ENCODE measurements around the gene TRMT1.

DNA sequence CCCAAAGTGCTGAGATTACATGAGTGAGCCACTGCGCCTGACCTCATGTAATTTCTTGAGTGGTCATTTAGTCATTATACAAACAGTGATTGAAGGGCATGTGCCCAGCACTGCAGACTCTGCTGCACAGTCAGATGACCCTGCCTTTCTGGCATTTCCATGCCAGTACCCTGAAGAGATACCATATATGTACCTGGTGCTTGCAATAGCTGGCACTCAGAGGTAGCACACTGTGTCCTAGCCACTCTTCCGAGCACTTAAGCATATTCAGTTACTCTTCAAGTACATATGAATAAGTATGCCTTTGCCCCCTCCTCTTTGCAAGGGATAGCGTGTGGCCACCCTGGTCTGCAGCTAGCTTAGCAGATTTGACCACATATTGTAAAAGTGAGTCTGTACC lies 18.1 kb upstream of the TRMT1 start:
- TF ChIP-seq, protein P1, sequence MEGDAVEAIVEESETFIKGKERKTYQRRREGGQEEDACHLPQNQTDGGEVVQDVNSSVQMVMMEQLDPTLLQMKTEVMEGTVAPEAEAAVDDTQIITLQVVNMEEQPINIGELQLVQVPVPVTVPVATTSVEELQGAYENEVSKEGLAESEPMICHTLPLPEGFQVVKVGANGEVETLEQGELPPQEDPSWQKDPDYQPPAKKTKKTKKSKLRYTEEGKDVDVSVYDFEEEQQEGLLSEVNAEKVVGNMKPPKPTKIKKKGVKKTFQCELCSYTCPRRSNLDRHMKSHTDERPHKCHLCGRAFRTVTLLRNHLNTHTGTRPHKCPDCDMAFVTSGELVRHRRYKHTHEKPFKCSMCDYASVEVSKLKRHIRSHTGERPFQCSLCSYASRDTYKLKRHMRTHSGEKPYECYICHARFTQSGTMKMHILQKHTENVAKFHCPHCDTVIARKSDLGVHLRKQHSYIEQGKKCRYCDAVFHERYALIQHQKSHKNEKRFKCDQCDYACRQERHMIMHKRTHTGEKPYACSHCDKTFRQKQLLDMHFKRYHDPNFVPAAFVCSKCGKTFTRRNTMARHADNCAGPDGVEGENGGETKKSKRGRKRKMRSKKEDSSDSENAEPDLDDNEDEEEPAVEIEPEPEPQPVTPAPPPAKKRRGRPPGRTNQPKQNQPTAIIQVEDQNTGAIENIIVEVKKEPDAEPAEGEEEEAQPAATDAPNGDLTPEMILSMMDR (conservative IDR thresholded peaks at IDR 0.05; ENCODE audit: low read length), result no peak
- no peak for TF ChIP-seq EZH2phosphoT487 (IDR thresholded peaks at IDR 0.05; ENCODE audit: borderline replicate concordance)
